OCI-M2 (cell line): ENCODE data around the gene COQ8B.

Experiments
- DNase-seq: peaks from one replicate; lab custom pipeline; 2025; ENCODE audit not compliant: unreplicated experiment; lab: John Stamatoyannopoulos, UW

The COQ8B gene

GRCh38 chr19:40642051-40642706, 74.5 kb downstream of the COQ8B start:
- no peak for DNase-seq
